ENCODE results near the gene LCLAT1.

Gene LCLAT1

DNA sequence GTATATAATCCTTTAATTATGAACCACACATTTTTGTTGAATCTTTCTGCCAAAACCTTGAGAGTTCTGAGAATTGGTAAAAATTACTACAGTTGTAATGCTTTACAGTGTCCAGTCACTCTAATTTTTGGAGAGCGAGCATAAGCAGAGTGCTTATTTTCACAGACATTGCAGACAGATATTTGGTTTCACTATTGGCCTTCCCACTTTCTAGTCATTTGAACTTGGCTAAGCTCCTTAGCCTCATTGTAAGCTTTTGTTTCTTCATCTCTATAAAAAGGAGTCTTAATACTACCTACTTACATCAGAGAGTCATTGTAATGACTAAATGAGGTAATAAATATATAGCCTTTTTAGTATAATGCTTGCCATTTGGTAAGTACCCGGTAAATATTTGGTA, 80.4 kb downstream of the LCLAT1 start:
- no peak for DNase-seq

GRCh38 chr2:30527859-30528258, 80.8 kb downstream of the LCLAT1 start:
- DNase-seq, result no peak

DNA sequence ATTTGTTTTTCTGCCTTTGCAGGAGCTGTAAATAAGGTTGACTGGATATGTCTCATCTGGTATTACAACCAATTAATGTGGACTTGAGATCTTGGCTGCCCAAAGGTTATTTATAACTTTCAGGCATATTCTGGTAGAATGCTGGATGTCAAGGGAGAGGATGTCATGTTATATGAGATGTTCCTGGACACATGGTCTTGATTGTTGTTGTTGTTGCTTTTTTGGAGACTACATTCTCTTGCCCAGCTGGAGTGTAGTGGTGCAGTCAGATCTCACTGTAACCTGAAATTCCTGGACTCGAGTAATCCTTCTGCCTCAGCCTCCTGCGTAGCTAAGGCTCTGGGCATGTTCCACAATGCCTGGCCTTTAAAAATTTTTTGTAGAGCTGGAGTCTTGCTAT, 83.3 kb downstream of the LCLAT1 start:
- no peak for DNase-seq

DNA sequence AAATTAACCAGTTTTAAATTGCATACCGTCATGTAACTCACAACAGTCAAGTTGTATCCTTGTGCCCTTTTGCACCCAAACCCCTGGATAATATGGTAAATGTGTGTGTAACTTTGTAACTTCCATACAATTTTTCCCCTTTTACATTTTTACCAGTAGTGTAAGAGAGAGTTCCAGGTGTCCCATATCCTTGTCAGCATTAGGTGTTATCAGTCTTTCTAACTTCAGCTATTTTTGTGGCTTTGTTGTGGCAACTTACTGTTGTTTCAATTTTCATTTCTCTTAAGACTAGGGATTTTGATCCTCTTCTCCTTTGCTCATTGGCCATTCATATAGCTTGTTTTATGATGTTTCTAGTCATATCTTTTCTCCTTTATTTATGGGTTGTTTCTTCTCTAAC, 94.6 kb downstream of the LCLAT1 start:
- no peak for DNase-seq

DNA sequence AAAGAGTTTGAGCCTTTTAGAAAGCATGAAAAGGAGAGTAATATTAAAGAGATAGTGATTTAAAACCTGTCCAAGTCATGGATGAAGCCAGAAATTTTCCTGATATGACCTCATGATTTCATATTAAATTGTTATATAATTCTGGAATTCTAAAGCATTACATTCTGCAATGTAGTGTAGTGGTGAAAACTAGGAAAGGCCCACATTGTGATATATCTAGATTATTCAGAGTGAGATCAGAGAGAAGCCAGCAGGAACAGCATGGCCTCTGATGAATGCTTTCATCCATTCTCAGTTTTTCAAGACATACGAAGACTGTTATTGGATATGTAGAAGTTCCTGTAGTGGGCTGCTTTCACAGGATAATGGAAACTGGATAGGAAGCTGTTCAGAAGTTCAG, 98.8 kb downstream of the LCLAT1 start:
- no peak for DNase-seq

- no peak for DNase-seq
These were observed 101.3 kb downstream of the LCLAT1 start for GRCh38 chr2:30548386-30548785.

DNA sequence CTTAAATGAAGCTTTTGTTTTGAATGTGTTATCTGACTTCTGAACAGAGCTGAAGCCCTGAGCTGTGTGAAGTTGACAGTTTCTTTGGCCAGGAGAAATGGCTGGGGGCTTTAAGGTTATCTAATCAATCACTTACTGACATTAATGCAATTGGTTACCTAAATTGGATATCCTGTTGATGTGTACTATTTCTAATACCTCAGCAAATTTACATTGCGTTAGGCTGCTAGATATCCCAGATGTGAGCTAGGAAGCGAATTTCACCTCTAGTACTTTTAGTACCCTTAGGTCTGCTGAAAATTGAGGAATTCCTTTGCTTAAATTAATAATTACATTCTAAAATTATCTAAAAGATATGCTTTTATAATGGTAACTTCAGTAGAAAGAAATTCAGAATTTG, 102.0 kb downstream of the LCLAT1 start:
- DNase-seq, result no peak

GRCh38 chr2:30559544-30560275, 112.7 kb downstream of the LCLAT1 start:
- no peak for DNase-seq

- no peak for DNase-seq
These were observed 114.3 kb downstream of the LCLAT1 start for GRCh38 chr2:30561349-30561748.

DNA sequence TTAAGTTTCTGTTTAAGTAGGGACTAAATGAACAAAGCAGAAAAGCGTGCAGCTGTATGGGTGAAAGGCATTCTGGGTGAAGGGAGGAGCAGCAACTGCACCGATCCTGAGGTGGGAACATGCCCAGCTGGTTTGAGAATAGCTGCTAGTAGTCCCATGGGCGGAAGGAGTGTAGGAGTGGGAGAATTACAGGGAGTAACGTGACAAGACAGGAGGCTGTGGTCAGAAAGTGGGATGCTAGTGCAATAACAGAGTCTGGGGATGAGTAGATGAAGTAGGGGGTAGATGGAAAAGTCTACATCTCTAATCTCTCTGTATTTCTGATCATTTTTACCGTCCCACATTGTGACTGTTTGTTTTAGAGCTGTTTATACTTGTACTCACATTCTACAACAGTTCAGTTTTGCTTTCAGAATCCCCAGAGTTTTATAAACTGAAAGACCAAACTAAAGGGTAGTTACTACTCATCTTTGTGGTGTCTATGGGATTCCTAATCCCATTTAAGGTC, 118.9 kb downstream of the LCLAT1 start:
- DNase-seq, result peak; percentile 19

- no peak for DNase-seq
These were observed 119.6 kb downstream of the LCLAT1 start for GRCh38 chr2:30566631-30567030.

GRCh38 chr2:30567317-30567716, 120.3 kb downstream of the LCLAT1 start:
- DNase-seq, result no peak

- no peak for DNase-seq
These were observed 122.9 kb downstream of the LCLAT1 start for GRCh38 chr2:30569946-30570345.

DNA sequence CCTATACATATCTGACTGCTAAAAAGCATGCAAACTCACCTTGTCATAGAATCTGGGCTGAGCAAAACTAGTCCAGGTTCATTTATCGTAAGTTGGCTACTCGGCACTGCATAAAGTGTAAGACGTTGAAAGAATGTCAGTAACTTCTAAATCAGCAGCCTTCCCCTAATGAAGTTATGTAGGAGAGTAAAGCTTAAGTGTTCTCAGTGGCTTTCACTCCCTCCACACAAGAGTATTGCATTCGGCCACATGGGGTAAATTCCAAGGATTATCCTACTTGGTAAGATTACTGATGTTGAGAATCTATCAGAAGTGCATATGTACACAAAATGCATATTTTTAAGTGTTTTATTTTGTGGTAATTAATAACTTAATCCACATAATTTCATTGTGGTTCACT, 130.1 kb downstream of the LCLAT1 start:
- DNase-seq, result no peak

DNA sequence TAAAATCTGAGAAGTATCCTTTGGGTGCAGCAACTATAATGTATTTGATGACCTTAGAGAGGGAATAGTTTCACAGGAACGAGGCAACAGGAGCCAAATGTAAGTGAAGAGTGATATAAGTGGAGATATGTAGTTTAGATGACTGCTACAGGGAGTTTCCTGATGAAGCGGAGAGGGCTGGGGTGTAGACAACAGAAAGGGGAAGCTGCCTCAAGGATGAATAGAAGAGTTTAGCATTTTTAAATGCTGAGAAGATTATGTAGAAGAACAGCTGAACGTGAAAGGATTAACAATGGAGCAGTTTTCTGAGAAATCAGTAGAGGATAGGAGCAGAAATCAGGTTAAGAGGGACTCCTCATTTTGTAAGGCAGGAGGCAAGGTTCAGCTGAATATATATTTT, 133.3 kb downstream of the LCLAT1 start:
- no peak for DNase-seq

DNA sequence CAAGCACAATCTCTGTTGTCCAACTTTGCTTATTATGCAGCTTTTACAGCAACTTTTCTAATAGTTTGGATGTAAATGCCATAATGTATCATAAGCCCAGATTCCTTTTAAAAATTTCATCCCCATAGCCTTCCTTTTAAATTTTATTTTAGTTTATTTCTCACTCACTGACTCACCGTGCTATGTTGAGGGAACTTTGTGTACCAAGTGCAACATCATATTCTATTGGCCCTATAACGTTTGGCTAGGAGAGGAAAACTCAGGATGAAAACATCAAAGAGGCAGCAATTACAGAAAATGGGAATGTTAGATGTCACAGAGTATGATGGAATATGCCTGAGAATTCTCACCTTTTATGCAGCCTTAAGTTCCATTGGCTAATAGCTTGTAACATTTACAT, 135.5 kb downstream of the LCLAT1 start:
- no peak for DNase-seq

DNA sequence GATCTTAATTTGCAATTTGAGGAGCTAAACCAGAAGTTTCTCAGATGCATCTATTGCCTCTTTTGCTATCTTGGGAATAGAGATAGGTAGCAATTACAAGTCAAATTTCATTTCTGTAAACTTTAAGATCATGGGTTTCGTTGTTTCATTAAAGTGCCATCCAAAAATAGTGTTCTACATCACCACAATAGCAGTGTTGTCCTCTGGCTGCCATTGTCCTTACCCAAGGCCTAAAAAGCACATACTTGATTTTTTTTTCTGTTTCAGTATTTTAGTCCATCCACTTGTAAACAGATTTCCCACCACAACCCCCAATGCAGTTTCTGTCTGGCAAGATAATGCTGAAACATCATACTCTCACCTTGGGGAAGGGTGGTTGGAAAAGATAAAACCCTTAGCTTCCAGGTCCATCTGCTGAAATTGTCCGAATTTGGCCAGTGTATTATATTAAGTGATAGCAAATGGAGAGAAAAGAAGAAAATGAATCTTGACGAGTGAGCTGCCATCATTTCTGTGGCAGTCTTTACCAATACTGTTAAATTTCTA, 136.2 kb downstream of the LCLAT1 start:
- DNase-seq, result no peak

DNA sequence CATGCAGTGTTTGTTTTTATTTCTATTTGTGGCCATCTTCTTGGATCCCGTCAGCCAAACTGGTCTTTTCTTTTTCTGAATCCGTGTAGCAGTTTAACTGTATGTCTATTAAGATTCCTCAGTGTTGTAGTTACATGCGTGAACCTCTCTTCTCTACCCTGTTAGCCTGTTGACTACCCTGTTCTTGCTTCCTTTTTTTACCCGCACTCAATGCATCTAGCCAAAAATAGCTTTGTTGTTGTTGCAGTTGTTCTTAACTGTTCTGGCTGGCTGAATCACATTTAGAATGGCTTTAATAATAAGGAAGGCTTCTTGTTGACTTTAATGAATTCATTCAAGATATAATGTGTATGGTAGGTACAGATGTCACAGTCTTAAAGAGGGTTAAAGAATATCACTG, 137.1 kb downstream of the LCLAT1 start:
- DNase-seq, result no peak

DNA sequence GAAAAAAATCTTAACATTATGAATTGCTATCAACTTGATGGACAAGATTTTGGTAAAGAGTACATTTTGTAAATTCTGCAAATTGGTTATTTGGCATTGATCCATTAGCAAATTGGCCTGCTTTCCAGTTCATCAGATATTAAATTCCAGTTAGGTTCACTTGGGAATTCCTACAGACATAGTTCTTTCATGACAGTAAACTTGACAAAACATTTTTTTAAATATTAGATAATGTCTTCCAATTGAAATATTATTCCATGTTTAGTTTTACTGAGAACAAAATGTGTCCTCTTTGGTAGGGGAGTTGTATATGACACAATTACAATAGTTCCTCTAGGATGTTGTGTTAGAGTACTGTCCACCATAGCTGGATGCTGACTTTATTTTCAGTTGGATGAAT, 141.9 kb downstream of the LCLAT1 start:
- DNase-seq, result no peak

GRCh38 chr2:30590407-30590806, 143.4 kb downstream of the LCLAT1 start:
- no peak for DNase-seq

GRCh38 chr2:30591186-30591585, 144.1 kb downstream of the LCLAT1 start:
- no peak for DNase-seq

DNA sequence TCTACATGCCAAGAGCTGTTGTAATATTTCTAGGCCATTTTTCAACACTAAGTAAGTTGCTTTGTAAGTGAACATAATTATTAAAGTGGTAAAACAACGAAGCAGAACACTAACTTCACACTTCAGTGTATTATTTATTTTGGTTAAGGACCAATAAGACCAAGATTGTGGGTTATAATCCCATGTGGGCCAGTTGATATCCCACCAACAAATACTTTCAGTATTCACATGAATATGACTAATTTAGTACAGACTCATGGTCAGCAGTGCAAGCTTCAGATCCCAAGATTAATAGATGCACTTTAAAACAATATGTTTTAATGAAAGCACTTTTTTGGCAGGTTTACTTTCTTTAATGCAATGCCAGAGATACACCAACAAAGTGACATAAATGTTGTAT, 154.3 kb downstream of the LCLAT1 start:
- no peak for DNase-seq

GRCh38 chr2:30605197-30605596, 158.2 kb downstream of the LCLAT1 start:
- DNase-seq, result no peak

GRCh38 chr2:30608643-30609042, 161.6 kb downstream of the LCLAT1 start:
- no peak for DNase-seq

GRCh38 chr2:30611583-30611982, 164.5 kb downstream of the LCLAT1 start:
- DNase-seq, result no peak
